Activated CD8-positive, alpha-beta memory T cell treated with anti-CD3 and anti-CD28 coated beads, Interleukin-2, amount 10 ng/mL, durations not matched to agents 7 days and 5 days (primary cell): Measurements from ENCODE around the gene PTPN7. TPM values are rescaled to one million over a fixed set of nuclear protein-coding genes. Genes with fewer than 3 reads are reported as not detected.
"Not testable (repeated sequence)": the region's sequence is repeated elsewhere in the genome, so short reads cannot be mapped to it uniquely, and the experiment has no call there.

ENCODE experiments used
- ATAC-seq: fragments of 150-1000 bp; cut with Tn5 transposase; one replicate; pipeline ENCODE4 v1.10.0; 2021; ENCODE audit warnings: moderate library complexity
- CTCF ChIA-PET: fragments of 350-600 bp; sonication (Branson Sonifier 250); formaldehyde crosslinking; loops from one replicate; lab custom pipeline; 2021; ENCODE audit warnings: antibody characterized with exemption; lab: Charles Lee
- DNase-seq: peaks from one replicate; pipeline ENCODE4 v3.0.0-alpha.2; 2020
- H3K27ac Mint-ChIP-seq: one replicate; pipeline ENCODE4 v1.8.0; 2021; ENCODE audit warnings: mild to moderate bottlenecking, mixed read lengths
- H3K27me3 Mint-ChIP-seq: one replicate; pipeline ENCODE4 v1.8.0; 2021; ENCODE audit warnings: mixed read lengths
- H3K36me3 Mint-ChIP-seq: one replicate; pipeline ENCODE4 v1.8.0; 2021; ENCODE audit warnings: mild to moderate bottlenecking, mixed read lengths
- H3K4me1 Mint-ChIP-seq: one replicate; pipeline ENCODE4 v1.8.0; 2021; ENCODE audit warnings: mixed read lengths
- H3K4me3 Mint-ChIP-seq: one replicate; pipeline ENCODE4 v1.8.0; 2021; ENCODE audit warnings: mild to moderate bottlenecking, moderate library complexity, mixed read lengths
- H3K9me3 Mint-ChIP-seq: one replicate; pipeline ENCODE4 v1.8.0; 2022; ENCODE audit warnings: low read depth, mixed read lengths
- total RNA-seq, 2 experiments: library from RNA; stranded (reverse); gene quantifications; one replicate each; pipeline ENCODE4 v1.2.3, GENCODE V29; 2021

PTPN7 gene
- total RNA-seq, 2 experiments from 2014 or later: 228 to 410 TPM

DNA sequence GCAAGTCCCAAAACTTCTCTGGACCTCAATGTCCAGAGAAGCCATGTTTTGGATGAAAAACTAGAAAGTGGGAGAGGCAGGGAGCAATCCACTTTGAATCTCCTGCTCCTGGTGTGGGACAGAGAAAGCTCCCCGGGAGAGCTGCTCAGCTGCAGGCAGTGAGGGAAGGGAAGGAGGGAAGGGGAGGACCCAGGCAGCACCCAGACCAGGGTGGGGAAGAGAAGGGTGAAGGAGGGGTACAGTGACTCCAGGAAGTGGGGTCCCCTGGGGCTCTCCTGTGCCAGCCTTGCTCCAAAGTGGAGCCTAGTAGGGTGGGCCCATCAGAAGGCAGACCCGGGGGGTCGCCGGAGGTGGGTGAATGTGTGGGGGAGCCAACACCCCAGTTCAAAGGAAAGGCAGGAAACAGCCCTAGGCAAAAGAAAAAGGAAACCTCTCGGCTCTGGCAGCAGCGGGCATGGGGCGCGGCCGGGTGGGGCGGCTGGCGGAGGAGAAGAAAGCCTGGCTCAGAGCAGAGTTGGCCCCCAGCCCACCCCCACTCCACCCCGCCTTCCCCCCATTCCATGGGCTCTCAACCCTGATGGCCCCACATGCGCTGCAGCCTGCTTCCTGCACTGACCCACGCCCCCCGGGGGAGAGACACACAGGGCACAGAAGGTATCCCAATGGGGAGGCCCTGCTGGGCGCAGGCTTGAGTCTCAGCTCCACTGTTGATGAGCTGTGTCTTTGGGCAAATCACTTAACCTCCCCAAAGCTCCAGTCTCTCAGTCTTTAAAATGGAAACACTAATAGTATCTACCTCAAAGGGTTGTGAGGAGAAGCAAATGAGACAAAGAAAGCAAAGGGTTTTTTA is 38.9 kb upstream of the PTPN7 start:
- ATAC-seq (no peak), DNase-seq (no peak)
- H3K4me1 Mint-ChIP-seq: peaks cover 16% of the 10 kb centered on the region
- H3K9me3 Mint-ChIP-seq: no peaks in the 10 kb centered on the region
- CTCF ChIA-PET: interaction anchor here (1.2 to 1.5 kb wide), 3 partner anchors 10 to 15 kb away, joined by 3 to 10 read pairs (median 4); no protein-coding TSS in a partner anchor
- peaks cover 39% of the 10 kb centered on the region for H3K27me3 Mint-ChIP-seq
- no peak overlapping the region for H3K27ac Mint-ChIP-seq
- no peak overlapping the region for H3K4me3 Mint-ChIP-seq
- no peaks in the 10 kb centered on the region for H3K36me3 Mint-ChIP-seq

DNA sequence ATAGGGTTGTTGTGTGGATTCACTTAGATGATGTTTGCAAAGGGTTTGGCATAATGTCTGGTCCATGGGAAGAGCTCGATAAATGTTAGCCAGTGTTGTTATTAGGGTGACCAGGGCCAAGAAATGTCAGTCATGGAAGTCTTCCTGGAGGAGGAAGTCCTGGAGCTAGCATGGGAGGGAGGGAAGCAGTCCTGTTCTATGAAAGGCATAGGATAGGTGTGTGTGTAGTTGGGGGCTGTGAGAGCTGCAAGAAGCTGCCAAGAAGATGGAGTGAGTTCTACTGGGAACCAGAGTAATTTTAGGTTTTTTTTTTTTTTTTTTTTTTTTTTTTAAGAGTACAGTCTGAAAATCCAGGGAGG is 37.9 kb upstream of the PTPN7 start:
- Mint-ChIP-seq H3K9me3 (no peaks in the 10 kb centered on the region), H3K27ac (no peak overlapping the region), H3K4me1 (peaks cover 17% of the 10 kb centered on the region), H3K36me3 (no peaks in the 10 kb centered on the region), H3K4me3 (no peak overlapping the region), H3K27me3 (peaks cover 46% of the 10 kb centered on the region)
- CTCF ChIA-PET: no interaction called here
- DNase-seq (no peak), ATAC-seq (no peak)

DNA sequence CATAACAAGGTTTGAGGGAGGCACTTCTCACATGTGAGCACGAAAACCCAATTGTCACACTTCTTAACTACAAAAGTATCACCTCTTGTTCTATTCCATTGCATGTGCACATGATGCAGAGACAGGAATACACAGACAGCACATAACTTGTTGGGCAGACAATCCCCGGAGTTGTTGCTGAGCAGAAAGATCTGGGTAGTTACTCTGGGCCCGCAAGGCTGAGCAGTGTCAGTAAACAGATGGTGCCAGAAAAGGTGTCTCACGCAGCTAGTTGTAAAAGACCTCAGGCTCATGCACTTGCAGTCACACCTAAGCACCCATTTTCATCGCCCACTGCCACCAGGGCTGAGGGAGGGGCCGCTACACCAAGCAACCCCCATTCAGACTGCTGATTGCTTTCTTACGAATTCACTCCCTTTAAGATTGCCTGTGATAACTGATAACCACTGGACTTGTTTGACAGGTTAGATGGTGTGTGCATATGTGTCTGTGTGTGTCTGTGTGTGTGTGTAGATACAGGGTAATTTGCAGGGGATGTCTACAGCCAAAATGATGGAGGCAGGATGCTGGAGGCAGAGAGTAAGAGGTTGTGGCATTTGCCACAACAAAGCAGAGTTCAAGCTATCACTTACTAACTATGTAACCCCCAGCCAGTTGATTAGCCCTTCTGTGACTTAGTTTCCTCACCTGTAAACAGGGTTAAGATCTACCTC is 37.4 kb upstream of the PTPN7 start:
- no peak for ATAC-seq
- CTCF ChIA-PET: no interaction called here

DNA sequence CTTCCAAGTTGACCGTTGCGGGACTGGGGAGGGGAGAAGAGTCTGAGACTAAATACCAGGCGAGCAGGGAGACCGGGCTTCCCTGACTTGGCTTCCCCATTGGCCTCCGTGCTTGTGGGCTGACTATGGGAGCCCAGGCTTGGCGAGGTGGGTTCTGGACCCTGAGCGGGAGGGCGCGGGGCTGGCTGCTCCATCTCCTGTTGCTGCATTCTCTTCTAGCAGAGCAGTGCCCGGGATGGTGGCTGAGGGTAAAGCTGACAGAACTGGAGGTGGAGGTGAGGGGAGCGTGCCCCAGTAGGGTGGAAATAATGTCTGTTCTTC is 33.9 kb upstream of the PTPN7 start:
- no peak overlapping the region for H3K4me3 Mint-ChIP-seq
- CTCF ChIA-PET: interaction anchor here (1.9 to 3.4 kb wide), 7 partner anchors 8 to 525 kb away, joined by 5 to 50 read pairs (median 15); no protein-coding TSS in a partner anchor

More for the DNA sequence above, 37.4 kb upstream of the PTPN7 start:
- Mint-ChIP-seq H3K36me3 (no peaks in the 10 kb centered on the region), H3K4me3 (no peak overlapping the region), H3K27me3 (peaks cover 47% of the 10 kb centered on the region), H3K4me1 (peaks cover 17% of the 10 kb centered on the region), H3K27ac (no peak overlapping the region), H3K9me3 (no peaks in the 10 kb centered on the region)
- no peak for DNase-seq

DNA sequence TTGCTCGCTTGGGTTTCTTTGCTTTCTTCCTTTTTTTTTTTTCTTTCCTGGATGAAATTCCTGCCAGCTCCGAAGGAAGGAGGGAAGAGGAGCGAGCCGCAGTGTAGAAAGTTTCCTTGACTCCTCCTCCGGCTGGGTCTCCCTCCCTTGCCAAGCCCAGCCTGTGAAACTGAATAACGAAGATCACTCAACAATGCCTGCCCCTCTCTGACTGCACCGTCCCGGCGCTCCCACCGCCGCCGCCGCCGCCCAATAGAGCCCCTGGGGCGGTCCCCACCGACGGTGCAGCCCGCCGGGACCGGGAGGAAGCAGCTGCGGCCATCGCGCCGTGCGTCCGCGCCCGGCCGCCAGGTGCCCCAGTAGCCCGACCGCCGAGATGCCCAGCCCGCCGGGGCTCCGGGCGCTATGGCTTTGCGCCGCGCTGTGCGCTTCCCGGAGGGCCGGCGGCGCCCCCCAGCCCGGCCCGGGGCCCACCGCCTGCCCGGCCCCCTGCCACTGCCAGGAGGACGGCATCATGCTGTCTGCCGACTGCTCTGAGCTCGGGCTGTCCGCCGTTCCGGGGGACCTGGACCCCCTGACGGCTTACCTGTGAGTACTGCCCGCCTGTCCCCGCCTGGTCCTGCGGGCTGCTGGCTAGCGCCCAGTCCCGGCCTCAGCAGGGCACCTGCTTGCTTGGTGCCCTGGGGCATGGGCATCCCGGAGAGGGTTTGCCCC is 33.4 kb upstream of the PTPN7 start, which contains the start of gene LGR6:
LGR6 (plus strand) TSS at position 186 of the 714 bp plus-strand sequence; CDS start at position 377, 191 bp downstream.
- ATAC-seq: no peak
- Mint-ChIP-seq H3K9me3 (no peaks in the 10 kb centered on the region), H3K36me3 (no peaks in the 10 kb centered on the region), H3K4me1 (peaks cover 7% of the 10 kb centered on the region), H3K27ac (no peak within 1 kb of the TSS), H3K27me3 (peaks cover 40% of the 10 kb centered on the region), H3K4me3 (no peak within 1 kb of the TSS)
- CTCF ChIA-PET: interaction anchor here (0.9 to 3.4 kb wide), 31 partner anchors 9 to 526 kb away, joined by 3 to 50 read pairs (median 5); partner anchors contain the start of gene UBE2T
- no peak for DNase-seq

More for the DNA sequence above, 33.9 kb upstream of the PTPN7 start:
- no peak for DNase-seq
- Mint-ChIP-seq H3K9me3 (no peaks in the 10 kb centered on the region), H3K27me3 (peaks cover 42% of the 10 kb centered on the region), H3K27ac (no peak overlapping the region), H3K4me1 (peaks cover 7% of the 10 kb centered on the region), H3K36me3 (no peaks in the 10 kb centered on the region)
- no peak for ATAC-seq

DNA sequence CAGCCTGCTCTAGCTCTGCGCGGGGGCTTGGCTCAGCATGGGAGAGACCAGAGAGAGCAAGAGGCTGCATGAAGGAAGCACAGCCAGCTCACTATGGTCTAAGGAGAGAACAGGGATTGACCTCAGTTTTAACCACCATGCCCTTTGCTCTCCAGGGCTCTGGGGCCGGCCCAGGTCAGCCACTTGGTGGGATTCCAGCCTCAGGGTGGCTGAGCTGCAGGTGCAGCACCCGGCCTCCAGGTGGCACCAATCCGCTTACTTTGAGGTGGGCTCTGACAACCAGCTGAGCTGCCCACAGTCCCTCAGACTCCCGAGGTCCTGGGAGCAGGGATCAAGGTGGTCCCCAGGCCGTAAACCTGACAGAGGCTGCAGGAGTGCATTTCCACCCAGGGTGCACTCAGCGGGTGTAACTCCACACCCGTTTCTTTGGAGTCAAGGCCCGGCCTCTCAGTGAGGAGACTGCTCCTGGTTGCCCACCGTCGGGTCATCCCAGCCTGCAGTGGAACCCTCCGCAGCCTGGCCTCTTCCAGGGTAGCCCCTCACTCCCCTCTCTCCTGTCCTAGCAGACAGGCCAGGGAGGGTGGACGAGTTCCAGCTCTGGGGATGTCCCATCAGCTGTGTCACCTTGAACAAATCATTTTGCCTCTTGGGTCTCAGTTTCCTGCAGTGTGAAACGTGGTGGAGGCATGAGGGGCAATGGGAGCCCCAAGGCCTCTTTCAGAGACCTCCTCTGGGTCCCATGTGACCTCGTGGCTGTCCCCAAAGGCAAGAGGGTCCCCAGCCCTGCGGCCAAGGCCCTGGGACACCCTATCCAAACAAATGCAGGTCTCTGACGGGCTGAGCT is 32.6 kb upstream of the PTPN7 start:
- no peaks in the 10 kb centered on the region for H3K36me3 Mint-ChIP-seq
- CTCF ChIA-PET: interaction anchor here (0.9 to 3.4 kb wide), 40 partner anchors 8 to 527 kb away, joined by 3 to 50 read pairs (median 5); partner anchors contain the start of gene UBE2T
- peak; percentile 69 for DNase-seq
- ATAC-seq: peak; percentile 54
- H3K4me1 Mint-ChIP-seq: peaks cover 3% of the 10 kb centered on the region
- H3K4me3 Mint-ChIP-seq: no peak overlapping the region
- no peak overlapping the region for H3K27ac Mint-ChIP-seq
- peaks cover 33% of the 10 kb centered on the region for H3K27me3 Mint-ChIP-seq
- H3K9me3 Mint-ChIP-seq: no peaks in the 10 kb centered on the region

DNA sequence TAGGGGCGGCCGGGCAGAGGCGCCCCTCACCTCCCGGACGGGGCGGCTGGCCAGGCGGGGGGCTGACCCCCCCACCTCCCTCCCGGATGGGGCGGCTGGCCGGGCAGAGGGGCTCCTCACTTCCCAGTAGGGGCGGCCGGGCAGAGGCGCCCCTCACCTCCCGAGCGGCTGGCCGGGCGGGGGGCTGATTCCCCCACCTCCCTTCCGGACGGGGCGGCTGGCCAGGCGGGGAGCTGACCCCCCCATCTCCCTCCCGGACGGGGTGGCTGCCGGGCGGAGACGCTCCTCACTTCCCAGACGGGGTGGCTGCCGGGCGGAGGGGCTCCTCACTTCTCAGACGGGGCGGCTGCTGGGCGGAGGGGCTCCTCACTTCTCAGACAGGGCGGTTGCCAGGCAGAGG is 31.0 kb upstream of the PTPN7 start:
- H3K36me3 Mint-ChIP-seq, DNase-seq, H3K27ac Mint-ChIP-seq, ATAC-seq, H3K4me1 Mint-ChIP-seq, H3K4me3 Mint-ChIP-seq, H3K9me3 Mint-ChIP-seq: not testable (repeated sequence)
- CTCF ChIA-PET: interaction anchor here (1.8 to 2.9 kb wide), 3 partner anchors 123 to 528 kb away, joined by 3 to 50 read pairs (median 9); no protein-coding TSS in a partner anchor
- H3K27me3 Mint-ChIP-seq: peaks cover 28% of the 10 kb centered on the region

DNA sequence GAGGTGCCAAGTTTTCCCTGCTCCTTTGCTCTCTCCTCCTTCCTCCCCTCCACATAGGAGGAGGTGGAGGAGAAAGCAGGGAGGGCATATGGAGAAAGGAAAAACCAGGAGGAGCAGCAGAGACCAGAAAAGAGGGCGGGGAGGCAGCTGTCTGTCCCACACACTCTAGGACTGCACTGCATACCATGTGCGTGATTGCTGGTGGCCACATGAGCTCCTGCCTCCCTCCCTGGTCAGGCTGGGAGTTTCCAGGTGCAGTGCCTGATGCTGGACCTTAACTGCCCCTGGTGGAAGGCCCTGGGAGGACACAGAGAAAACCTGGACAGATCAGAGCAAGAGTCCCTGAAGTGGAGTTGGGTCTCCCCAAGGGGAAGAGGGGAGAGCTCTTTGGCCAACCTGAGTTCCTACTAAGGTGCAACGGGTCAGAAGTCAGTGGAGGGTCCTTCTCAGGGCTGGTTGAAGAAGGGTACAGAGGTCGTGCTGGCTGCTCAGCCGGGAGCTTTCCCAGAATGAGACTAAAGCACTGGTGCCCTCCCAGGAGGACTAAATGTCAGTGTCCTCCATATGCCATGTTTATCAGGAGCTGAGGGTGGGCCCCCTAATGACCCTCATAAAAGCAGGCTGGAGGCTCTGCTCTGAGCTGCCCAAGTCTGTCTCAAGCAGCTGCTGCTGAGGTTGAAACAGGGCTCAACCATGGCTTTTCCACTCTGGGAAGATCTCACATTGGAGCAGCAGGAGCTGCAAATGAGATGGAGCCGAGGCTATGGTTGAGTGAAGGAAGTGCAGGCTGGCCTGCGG is 29.7 kb upstream of the PTPN7 start:
- CTCF ChIA-PET: interaction anchor here (0.8 to 3.7 kb wide), 22 partner anchors 10 to 530 kb away, joined by 3 to 28 read pairs (median 6); partner anchors contain the start of gene UBE2T
- no peak overlapping the region for H3K27ac Mint-ChIP-seq
- H3K27me3 Mint-ChIP-seq: peaks cover 18% of the 10 kb centered on the region
- peaks cover 1% of the 10 kb centered on the region for H3K4me1 Mint-ChIP-seq
- H3K9me3 Mint-ChIP-seq: no peaks in the 10 kb centered on the region
- H3K36me3 Mint-ChIP-seq: no peaks in the 10 kb centered on the region
- ATAC-seq: no peak
- DNase-seq: no peak
- H3K4me3 Mint-ChIP-seq: no peak overlapping the region

DNA sequence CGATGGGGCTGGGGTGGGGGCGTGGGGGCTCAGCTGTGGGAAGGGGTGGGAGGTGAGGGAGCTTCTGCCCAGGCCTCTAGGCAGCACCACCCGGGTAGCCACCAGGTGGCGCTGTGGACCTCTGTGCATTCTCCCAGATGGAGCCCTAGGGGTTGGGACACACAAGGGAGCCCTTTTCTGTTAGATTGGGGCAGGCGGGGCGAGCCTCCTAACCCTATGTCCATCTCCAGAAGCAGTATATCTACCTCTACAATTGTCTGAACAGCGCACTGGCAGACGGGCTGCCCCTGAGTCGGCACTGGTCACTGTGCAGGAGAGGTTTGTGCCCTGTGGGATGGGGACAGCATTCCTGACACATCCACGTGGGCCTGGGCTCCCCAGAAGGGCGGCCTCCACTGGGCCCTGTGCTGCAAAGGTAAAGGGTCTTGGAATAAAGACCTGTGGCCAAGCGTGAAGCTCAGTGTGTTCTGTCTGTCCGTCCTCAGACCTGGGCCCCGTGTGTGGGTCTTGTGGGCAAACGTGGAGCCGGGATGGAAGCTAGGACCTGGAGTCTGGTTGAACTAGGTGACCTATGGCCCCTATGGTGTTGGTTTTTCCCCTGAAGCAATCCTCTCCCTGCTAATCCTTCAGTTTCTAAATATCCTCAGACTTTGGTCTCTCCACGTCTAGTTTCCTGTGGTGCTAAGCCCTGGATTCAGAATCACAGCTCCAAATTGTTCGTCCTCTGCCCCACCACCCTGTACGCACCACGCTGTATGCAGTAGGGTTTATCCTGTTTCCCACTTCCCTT is 28.8 kb upstream of the PTPN7 start:
- Mint-ChIP-seq H3K27ac (no peak overlapping the region), H3K27me3 (peaks cover 9% of the 10 kb centered on the region), H3K4me3 (no peak overlapping the region), H3K4me1 (peaks cover 4% of the 10 kb centered on the region), H3K36me3 (no peaks in the 10 kb centered on the region), H3K9me3 (no peaks in the 10 kb centered on the region)
- DNase-seq (peak; percentile 83), ATAC-seq (peak; percentile 79)
- CTCF ChIA-PET: interaction anchor here (0.7 to 3.7 kb wide), 26 partner anchors 10 to 530 kb away, joined by 3 to 28 read pairs (median 5); partner anchors contain the start of gene UBE2T

DNA sequence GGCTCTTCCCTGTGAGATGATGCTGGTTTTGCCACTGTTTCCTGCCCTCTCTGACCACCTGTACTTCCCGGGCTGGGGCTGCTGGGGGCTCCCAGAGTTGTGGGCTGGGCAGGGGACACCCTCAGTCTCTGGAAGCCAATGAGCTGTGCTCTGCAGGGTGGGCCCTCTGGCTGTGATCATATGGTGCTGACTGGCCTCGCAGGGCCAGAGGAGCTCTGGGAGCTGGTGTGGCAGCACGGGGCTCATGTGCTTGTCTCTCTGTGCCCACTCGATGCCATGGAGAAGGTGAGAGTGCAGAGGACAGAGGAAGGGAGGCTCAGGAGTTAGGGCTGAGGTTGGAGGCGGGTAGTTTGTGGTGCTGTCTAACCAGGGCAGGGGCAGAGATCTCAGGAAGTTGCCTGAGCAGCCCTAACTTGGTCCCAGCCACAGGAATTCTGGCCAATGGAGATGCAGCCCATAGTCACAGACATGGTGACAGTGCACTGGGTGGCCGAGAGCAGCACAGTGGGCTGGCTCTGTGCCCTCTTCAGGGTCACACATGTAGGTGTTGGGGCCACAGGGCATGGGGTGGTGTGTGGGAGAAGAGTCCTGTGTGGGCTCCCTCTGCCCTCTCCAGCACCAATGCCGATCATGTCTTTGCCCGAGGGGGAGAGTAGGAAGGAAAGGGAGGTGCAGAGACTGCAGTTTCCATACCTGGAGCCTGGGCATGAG is 27.4 kb upstream of the PTPN7 start:
- no peaks in the 10 kb centered on the region for H3K9me3 Mint-ChIP-seq
- H3K27me3 Mint-ChIP-seq: peaks cover 2% of the 10 kb centered on the region
- H3K4me3 Mint-ChIP-seq: no peak overlapping the region
- no peaks in the 10 kb centered on the region for H3K36me3 Mint-ChIP-seq
- ATAC-seq (no peak), DNase-seq (no peak)
- H3K4me1 Mint-ChIP-seq: peaks cover 7% of the 10 kb centered on the region
- no peak overlapping the region for H3K27ac Mint-ChIP-seq
- CTCF ChIA-PET: interaction anchor here (1.2 to 3.7 kb wide), 9 partner anchors 8 to 132 kb away, joined by 3 to 28 read pairs (median 8); partner anchors contain the start of gene PTPN7
